Nephron (organoid): ENCODE measurements around the gene SOX10.

ENCODE experiments used
- H3K27ac Mint-ChIP-seq, 3 experiments: 2 replicates each; pipeline ENCODE4 v1.8.0; 2020; ENCODE audit warnings: mixed read lengths in 3 of 3, mild to moderate bottlenecking in 2 of 3, moderate library complexity in 1 of 3
- H3K27me3 Mint-ChIP-seq: 2 replicates; pipeline ENCODE4 v1.8.0; 2021; ENCODE audit warnings: low read depth, mild to moderate bottlenecking, moderate library complexity, mixed read lengths
- H3K36me3 Mint-ChIP-seq: 2 replicates; pipeline ENCODE4 v1.8.0; 2020; ENCODE audit warnings: low read depth, mixed read lengths
- H3K4me1 Mint-ChIP-seq: 2 replicates; pipeline ENCODE4 v1.8.0; 2020; ENCODE audit warnings: mixed read lengths
- H3K4me3 Mint-ChIP-seq, 3 experiments: 2 replicates each; pipeline ENCODE4 v1.8.0; 2020; ENCODE audit warnings: mild to moderate bottlenecking in 3 of 3, mixed read lengths in 3 of 3, moderate library complexity in 2 of 3
- H3K9me3 Mint-ChIP-seq: 2 replicates; pipeline ENCODE4 v1.8.0; 2020; ENCODE audit warnings: mixed read lengths
- TF ChIP-seq, protein P1 (sequence below), 3 experiments: fragments of 200-600 bp; sonication (generic); IDR thresholded peaks; one replicate each; pipeline ENCODE4 v1.5.0; 2021; ENCODE audit warnings: antibody characterized with exemption in 3 of 3; ENCODE audit not compliant: unreplicated experiment in 3 of 3

Gene SOX10

GRCh38 chr22:38029901-38030300 is 45.5 kb upstream of the SOX10 start:
- TF ChIP-seq, protein P1, sequence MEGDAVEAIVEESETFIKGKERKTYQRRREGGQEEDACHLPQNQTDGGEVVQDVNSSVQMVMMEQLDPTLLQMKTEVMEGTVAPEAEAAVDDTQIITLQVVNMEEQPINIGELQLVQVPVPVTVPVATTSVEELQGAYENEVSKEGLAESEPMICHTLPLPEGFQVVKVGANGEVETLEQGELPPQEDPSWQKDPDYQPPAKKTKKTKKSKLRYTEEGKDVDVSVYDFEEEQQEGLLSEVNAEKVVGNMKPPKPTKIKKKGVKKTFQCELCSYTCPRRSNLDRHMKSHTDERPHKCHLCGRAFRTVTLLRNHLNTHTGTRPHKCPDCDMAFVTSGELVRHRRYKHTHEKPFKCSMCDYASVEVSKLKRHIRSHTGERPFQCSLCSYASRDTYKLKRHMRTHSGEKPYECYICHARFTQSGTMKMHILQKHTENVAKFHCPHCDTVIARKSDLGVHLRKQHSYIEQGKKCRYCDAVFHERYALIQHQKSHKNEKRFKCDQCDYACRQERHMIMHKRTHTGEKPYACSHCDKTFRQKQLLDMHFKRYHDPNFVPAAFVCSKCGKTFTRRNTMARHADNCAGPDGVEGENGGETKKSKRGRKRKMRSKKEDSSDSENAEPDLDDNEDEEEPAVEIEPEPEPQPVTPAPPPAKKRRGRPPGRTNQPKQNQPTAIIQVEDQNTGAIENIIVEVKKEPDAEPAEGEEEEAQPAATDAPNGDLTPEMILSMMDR (IDR thresholded peaks at IDR 0.05; ENCODE audit: unreplicated experiment in 3 of 3), result no peak
- H3K27me3 Mint-ChIP-seq, result peaks cover 8% of the 10 kb centered on the region
- peak overlapping the region in 1 of 3 experiments; percentile 64 for H3K27ac Mint-ChIP-seq
- no peaks in the 10 kb centered on the region for H3K36me3 Mint-ChIP-seq
- no peak overlapping the region for H3K4me3 Mint-ChIP-seq
- H3K4me1 Mint-ChIP-seq, result peaks cover 72% of the 10 kb centered on the region
- H3K9me3 Mint-ChIP-seq, result no peaks in the 10 kb centered on the region

DNA sequence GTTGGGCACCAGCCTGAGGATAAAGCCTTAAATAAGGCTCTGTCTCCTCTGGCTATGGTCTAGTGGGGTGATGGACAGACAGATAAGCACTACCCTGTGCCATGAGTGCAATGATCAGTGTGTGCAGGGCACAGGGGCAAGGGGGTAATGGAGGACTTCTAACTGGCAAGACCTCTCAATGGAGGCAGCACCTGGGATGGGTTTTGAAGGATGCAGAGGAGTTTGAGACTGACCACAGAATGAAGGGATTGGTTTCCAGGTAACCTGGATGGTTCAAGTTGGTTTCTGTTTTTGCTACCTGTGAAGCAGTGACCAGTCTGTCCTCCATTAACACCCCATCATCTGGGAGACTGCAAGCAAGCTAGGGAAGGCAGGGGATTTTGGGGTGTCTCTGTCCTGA is 45.0 kb upstream of the SOX10 start:
- H3K4me1 Mint-ChIP-seq, result peaks cover 70% of the 10 kb centered on the region
- no peaks in the 10 kb centered on the region for H3K9me3 Mint-ChIP-seq

GRCh38 chr22:38028344-38029130 is 44.2 kb upstream of the SOX10 start:
- TF ChIP-seq, protein P1 (IDR thresholded peaks at IDR 0.05; ENCODE audit: unreplicated experiment in 3 of 3), result no peak
- H3K9me3 Mint-ChIP-seq, result no peaks in the 10 kb centered on the region

More for the DNA sequence above, 45.0 kb upstream of the SOX10 start:
- Mint-ChIP-seq H3K36me3 (no peaks in the 10 kb centered on the region), H3K4me3 (no peak overlapping the region), H3K27ac (peak overlapping the region in 1 of 3 experiments; percentile 64), H3K27me3 (peaks cover 8% of the 10 kb centered on the region)
- TF ChIP-seq, protein P1 (IDR thresholded peaks at IDR 0.05; ENCODE audit: unreplicated experiment in 3 of 3), result no peak

GRCh38 chr22:38027487-38027886 is 43.1 kb upstream of the SOX10 start:
- H3K27me3 Mint-ChIP-seq, result peaks cover 8% of the 10 kb centered on the region
- no peaks in the 10 kb centered on the region for H3K9me3 Mint-ChIP-seq
- no peak overlapping the region for H3K4me3 Mint-ChIP-seq
- peak overlapping the region in 2 of 3 experiments; percentile 4 to 29 for H3K27ac Mint-ChIP-seq
- H3K4me1 Mint-ChIP-seq, result peaks cover 58% of the 10 kb centered on the region
- TF ChIP-seq, protein P1 (IDR thresholded peaks at IDR 0.05; ENCODE audit: unreplicated experiment in 3 of 3), result no peak
- no peaks in the 10 kb centered on the region for H3K36me3 Mint-ChIP-seq

More at GRCh38 chr22:38028344-38029130, 44.2 kb upstream of the SOX10 start:
- Mint-ChIP-seq H3K36me3 (no peaks in the 10 kb centered on the region), H3K4me3 (no peak overlapping the region), H3K4me1 (peaks cover 64% of the 10 kb centered on the region), H3K27me3 (peaks cover 8% of the 10 kb centered on the region), H3K27ac (peak overlapping the region in 1 of 3 experiments; percentile 64)

DNA sequence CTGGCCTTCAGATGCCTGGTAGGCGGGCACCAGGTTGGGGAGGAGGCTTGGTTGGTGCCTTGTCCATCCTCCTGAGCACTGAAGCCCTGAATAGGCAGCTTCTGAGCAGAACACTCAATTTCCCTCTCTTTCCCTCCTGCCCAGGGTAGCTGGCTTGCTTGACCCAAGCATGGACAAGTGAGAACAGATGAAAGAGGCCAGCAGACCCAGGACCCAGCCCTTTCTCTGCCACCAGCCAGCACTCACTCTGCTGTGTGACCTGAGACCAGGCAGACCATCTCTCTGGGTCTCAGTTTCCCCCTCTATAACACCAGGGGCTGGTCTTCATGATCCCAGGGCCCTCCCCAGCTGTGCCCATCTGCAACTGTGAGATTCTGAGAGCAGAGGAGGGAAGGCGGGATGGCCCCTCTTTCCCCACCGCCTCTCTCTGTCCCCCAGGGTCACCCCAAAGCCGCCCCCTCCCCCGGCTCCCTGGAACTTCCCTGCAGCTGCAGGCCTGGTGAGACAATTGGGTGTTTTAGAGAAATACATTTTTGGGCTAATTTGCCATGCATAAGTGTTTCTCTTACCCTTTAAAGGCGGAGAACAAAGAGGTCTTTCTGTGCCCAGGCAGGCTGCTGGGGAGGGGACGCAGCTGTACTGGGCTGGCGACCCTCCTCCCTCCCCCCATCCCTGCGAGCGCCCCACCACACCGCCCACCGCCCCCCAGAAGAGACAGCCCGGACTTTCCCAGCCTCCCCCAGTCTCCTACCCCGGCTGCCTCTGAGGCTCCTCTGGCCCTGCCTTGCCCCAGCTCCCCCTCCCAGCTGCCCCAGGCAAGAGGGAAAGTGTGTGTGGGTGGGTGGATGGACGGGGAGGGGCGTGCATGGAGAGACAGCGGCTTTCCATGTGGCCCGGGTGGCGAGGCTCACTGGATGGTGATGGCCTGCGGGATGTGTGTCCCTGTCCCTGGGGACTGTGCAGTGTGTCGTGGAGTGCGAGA is 42.1 kb upstream of the SOX10 start:
- TF ChIP-seq, protein P1 (IDR thresholded peaks at IDR 0.05; ENCODE audit: unreplicated experiment in 3 of 3), result no peak
- Mint-ChIP-seq H3K27me3 (peaks cover 8% of the 10 kb centered on the region), H3K4me3 (no peak overlapping the region), H3K9me3 (no peaks in the 10 kb centered on the region), H3K4me1 (peaks cover 52% of the 10 kb centered on the region), H3K27ac (peak overlapping the region in 1 of 3 experiments; percentile 4), H3K36me3 (no peaks in the 10 kb centered on the region)
